Ovary (tissue), 9 donors: ENCODE data around the gene PNRC1. TPM values are rescaled to one million over a fixed set of nuclear protein-coding genes. Genes with fewer than 3 reads are reported as not detected.

Experiments used
- DNase-seq, 5 donors: peaks; one replicate each; pipeline ENCODE4 v3.0.0-alpha.2; 2019 to 2020
- H3K27ac ChIP-seq, 2 donors: fragments of 200-600 bp; one replicate each; pipeline versions ENCODE4 v1.5.1 to v1.8.0; 2019 to 2022
- H3K27me3 ChIP-seq: fragments of 200-600 bp; one replicate; pipeline ENCODE4 v1.8.0; 2022
- H3K36me3 ChIP-seq: fragments of 200-600 bp; sonication (generic); one replicate; pipeline ENCODE4 v1.5.1; 2019
- H3K4me1 ChIP-seq: one replicate; pipeline ENCODE4 v1.8.1; 2013; ENCODE audit warnings: mild to moderate bottlenecking, moderate library complexity; ENCODE audit not compliant: insufficient read depth
- H3K4me3 ChIP-seq: fragments of 200-600 bp; sonication (generic); one replicate; pipeline ENCODE4 v1.5.1; 2017
- H3K9me3 ChIP-seq, 2 donors: fragments of 200-600 bp in 1 of 2; sonication (generic) in 1 of 2; one replicate each; pipeline versions ENCODE4 v1.5.1 to v1.8.1; 2013 to 2019; ENCODE audit warnings: mild to moderate bottlenecking in 1 of 2, moderate library complexity in 1 of 2
- CTCF ChIP-seq, 3 donors: fragments of 450-650 bp in 2 of 3; fragments of 200-600 bp in 1 of 3; IDR thresholded peaks; one replicate each; pipeline versions ENCODE4 v1.5.1 to v1.8.0; 2016 to 2022; ENCODE audit warnings: antibody characterized with exemption in 3 of 3, mild to moderate bottlenecking in 1 of 3
- EP300 ChIP-seq: sonication (generic); formaldehyde crosslinking; IDR thresholded peaks from one replicate; pipeline ENCODE4 v1.6.1; 2017; ENCODE audit warnings: antibody characterized with exemption
- POLR2A ChIP-seq: fragments of 450-650 bp; IDR thresholded peaks from one replicate; pipeline ENCODE4 v1.6.1; 2017; ENCODE audit warnings: antibody characterized with exemption, mild to moderate bottlenecking, moderate library complexity
- WGBS, 3 donors: extraction: QIAGEN DNeasy Blood & Tissue Kit in 1 of 3; methylation state at CpG; one replicate each; pipeline versions ENCODE4 v1.1.5 to v1.1.7; 2013 to 2017; 5-methylcytosine and 5-hydroxymethylcytosine counted together
- intact Hi-C, 4 donors: fragments of 100-400 bp; cut with DNase I; formaldehyde crosslinking; loops; one replicate each; pipeline versions ENCODE4 v1.11.0 to v1.15.1; 2022 to 2023
- polyA plus RNA-seq, 2 donors: library from polyadenylated mRNA; stranded (reverse); fragments of 200-250 nt in 1 of 2; fragments of 350-450 nt in 1 of 2; fragmentation: Illumina TruSeq in 1 of 2; extraction: RNeasy Lipid Tissue Mini Kit (QIAGEN cat#74804) in 1 of 2; gene quantifications; one replicate each; pipeline ENCODE4 v1.2.3, GENCODE V29; 2013 to 2014
- small RNA-seq: library from RNA; depleted of rRNA; stranded (forward); fragments of <200 nt; gene quantifications from one replicate; pipeline ENCODE3, GENCODE V24; 2016
- total RNA-seq, 7 donors: library from RNA; depleted of rRNA in 2 of 7; stranded (reverse); fragments of >200 nt in 2 of 7; fragmentation: NEBNext Ultra II Directional in 3 of 7; extraction: Animal tissue kit (Norgen Biotek cat#: 25700) in 3 of 7; gene quantifications; one replicate each; pipeline versions ENCODE4 v1.1.0 to v1.2.4, GENCODE V29; 2016 to 2023
- donor health status: DM: no; HTN: no; CAD: no; lungs with moderate emphysema.
- donor health status: DM: no; HTN: no; CAD: no.
- donor health status: Bipolar disorder and iron deficiency.
- donor health status: DM: yes; HTN: yes; CAD: no.
- donor health status: DM: no; HTN: no; CAD: no.
- donor health status: DM: yes; HTN: yes; CAD: no.

Gene PNRC1
- total and polyA plus RNA-seq, 9 donors = 152 to 507 (median 415) TPM

DNA sequence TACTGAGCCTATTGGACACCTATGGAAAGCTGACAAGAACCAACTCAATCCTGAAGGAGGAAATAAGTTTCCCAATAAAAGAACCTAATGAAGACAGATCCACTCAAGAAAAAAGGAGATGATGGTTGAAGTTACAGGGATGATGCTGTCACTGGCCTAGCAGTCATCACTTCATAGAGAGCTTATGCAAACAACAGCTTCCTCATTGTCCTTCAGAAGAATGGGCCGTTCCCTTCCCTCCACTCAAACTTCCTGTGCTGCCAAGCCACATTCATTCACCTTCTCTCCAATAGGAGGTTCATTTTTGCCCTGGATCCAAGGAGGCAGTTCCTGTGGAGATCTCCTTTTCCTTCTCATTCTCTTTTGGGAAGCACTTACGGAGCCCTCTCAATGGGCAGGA, 51.5 kb downstream of the PNRC1 start:
- no peak for DNase-seq
- no peaks in the 10 kb centered on the region for H3K9me3 ChIP-seq
- TF ChIP-seq EP300 (no peak), CTCF (IDR thresholded peaks at IDR 0.05) (no peak), POLR2A (no peak)
- no peak overlapping the region for H3K27ac ChIP-seq
- H3K27me3 ChIP-seq = no peaks in the 10 kb centered on the region
- no peaks in the 10 kb centered on the region for H3K36me3 ChIP-seq
- no peaks in the 10 kb centered on the region for H3K4me1 ChIP-seq
- WGBS, 3 donors = 85 to 94% (median 88%) methylated on average over 2 of the region's 2 CpGs
- intact Hi-C loops = no loop called here
- no peak overlapping the region for H3K4me3 ChIP-seq

- Histone ChIP-seq H3K4me1 (no peaks in the 10 kb centered on the region), H3K36me3 (no peaks in the 10 kb centered on the region), H3K27ac (no peak overlapping the region), H3K4me3 (no peak overlapping the region), H3K27me3 (no peaks in the 10 kb centered on the region), H3K9me3 (no peaks in the 10 kb centered on the region)
- TF ChIP-seq EP300 (no peak), POLR2A (no peak), CTCF (IDR thresholded peaks at IDR 0.05) (no peak)
- no peak for DNase-seq
- 83 to 92% (median 85%) methylated on average over 9 of the region's 9 CpGs for WGBS, 3 donors
- intact Hi-C loops = no loop called here
Measured at GRCh38 chr6:89133981-89134380, 53.4 kb downstream of the PNRC1 start.

DNA sequence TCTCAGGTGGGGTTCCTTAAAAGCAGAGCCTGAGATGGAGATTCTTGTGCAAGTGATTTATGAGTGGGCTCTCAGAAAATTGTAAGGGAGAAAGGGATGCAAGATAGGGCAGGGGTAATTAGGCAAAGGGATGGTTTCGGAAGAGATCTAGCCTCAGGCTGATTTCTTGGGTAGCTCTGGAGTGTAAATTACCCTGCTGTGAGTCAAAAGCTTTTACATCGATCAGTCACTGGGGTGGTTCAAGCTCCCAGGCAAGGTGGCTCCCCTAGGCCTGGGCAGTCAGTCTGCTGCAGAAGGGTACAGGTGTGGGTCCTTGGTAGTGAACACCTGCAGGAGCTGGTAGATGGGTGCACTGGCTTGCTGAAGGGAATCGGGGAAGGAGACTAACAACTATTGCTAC, 54.2 kb downstream of the PNRC1 start:
- H3K27me3 ChIP-seq = no peaks in the 10 kb centered on the region
- intact Hi-C loops = no loop called here
- TF ChIP-seq POLR2A (no peak), EP300 (no peak), CTCF (IDR thresholded peaks at IDR 0.05) (no peak)
- no peak overlapping the region for H3K27ac ChIP-seq
- no peaks in the 10 kb centered on the region for H3K4me1 ChIP-seq
- no peak for DNase-seq
- no peaks in the 10 kb centered on the region for H3K36me3 ChIP-seq
- 89 to 93% (median 92%) methylated on average over 3 of the region's 3 CpGs for WGBS, 3 donors
- H3K4me3 ChIP-seq = no peak overlapping the region
- no peaks in the 10 kb centered on the region for H3K9me3 ChIP-seq

Small RNA genes within 50 kb of the gene (small RNA-seq; reads per million reads assigned to genes)
- gene RN7SL336P = not detected
- 0.45 reads per million for gene RNU2-61P

Other genes with a start within 250 kb of the PNRC1 start
- gene RNGTT, start 117.1 kb upstream of the PNRC1 start, total RNA-seq = 10 to 100 TPM in 6 of 7 donors, 1 to 10 TPM in 1; 9.5 to 17.9 (median 11.6) TPM
- gene RNGTT, start 117.1 kb upstream of the PNRC1 start, polyA plus RNA-seq = 1 to 10 TPM; 3.9 to 7.7 TPM
- gene SRSF12, start 37.3 kb downstream of the PNRC1 start, total RNA-seq = 1 to 10 TPM in 6 of 7 donors, under 1 TPM in 1; 0.83 to 9.8 (median 3.2) TPM
- gene SRSF12, start 37.3 kb downstream of the PNRC1 start, polyA plus RNA-seq = 1 to 10 TPM; 1.1 to 1.9 TPM
- 10 to 100 TPM; 18.4 to 32.0 (median 27.7) TPM for gene PM20D2, start 65.3 kb downstream of the PNRC1 start, total RNA-seq
- gene PM20D2, start 65.3 kb downstream of the PNRC1 start, polyA plus RNA-seq = 10 to 100 TPM; 10.0 to 19.5 TPM
- gene GABRR1, start 136.6 kb downstream of the PNRC1 start, total RNA-seq = not detected
- under 1 TPM in 1 of 2 donors, not detected in 1; 0.07 TPM for gene GABRR1, start 136.6 kb downstream of the PNRC1 start, polyA plus RNA-seq
- gene GABRR2, start 234.5 kb downstream of the PNRC1 start, total RNA-seq = 1 to 10 TPM in 1 of 7 donors, under 1 TPM in 5, not detected in 1; 0.24 to 1.1 (median 0.52) TPM
- gene GABRR2, start 234.5 kb downstream of the PNRC1 start, polyA plus RNA-seq = under 1 TPM; 0.24 to 0.70 TPM